HG02571 (cell line): Measurements from ENCODE around the gene IL3RA.
A peak's percentile ranks its signal among the peaks of the same experiment; 100 is the strongest.
"Not testable (repeated sequence)": the region's sequence is repeated elsewhere in the genome, so short reads cannot be mapped to it uniquely, and the experiment has no call there.

ENCODE experiments used
- ATAC-seq: cut with Tn5 transposase; IDR thresholded peaks from one replicate; pipeline ENCODE4 v1.9.1; 2021; ENCODE audit warnings: mild to moderate bottlenecking, moderate library complexity; ENCODE audit not compliant: unreplicated experiment

Gene IL3RA

DNA sequence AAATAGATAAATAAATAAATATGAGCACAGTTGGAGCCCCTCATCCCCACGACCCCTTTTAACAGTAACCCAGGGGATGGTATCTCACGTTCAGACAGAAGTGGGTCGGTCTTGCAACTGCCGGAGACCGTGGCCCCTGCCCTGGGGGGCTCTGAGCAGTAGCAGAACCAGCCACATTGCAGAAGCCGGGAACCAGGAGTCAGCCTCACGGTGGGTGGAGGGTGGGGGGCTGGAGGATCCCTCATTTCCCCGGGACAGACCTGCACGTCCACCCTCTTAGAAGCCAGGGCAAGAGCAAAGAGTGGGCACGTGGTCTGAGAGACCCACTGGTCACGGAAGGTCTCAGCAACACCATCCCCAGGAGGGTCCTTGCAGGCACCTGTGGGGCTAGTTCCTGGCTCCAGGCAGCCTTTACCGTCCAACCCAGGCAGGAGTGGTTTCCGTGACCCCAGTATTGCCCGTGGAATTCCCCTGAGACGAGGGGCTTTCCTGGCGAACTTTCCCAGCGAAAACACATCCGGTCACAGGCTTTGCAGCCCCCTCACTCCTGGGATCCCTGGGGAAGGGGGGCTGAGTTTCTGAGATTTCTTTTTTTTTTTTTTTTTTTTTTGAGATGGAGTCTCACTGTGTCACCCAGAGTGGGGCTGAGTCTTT is 8.8 kb upstream of the IL3RA start:
- ATAC-seq, result peak; percentile 47

DNA sequence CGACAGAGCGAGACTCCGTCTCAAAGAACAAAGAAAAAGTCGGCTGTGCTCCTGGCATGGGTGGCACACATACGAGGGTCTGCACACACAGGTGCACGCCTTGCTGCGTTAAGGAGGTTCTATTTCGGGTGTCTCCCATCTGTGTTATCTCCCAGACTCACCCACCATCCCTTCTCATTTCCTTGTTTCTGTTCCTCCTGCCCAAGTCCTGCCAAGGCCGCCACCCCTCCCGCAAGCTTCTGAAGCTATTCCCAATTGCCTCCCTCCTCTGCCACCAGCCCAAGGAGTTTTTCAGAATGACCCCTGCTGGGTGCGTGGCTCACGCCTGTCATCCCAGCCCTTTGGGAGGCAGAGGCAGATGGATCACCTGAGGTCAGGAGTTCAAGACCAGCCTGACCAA is 6.0 kb upstream of the IL3RA start:
- ATAC-seq, result no peak

DNA sequence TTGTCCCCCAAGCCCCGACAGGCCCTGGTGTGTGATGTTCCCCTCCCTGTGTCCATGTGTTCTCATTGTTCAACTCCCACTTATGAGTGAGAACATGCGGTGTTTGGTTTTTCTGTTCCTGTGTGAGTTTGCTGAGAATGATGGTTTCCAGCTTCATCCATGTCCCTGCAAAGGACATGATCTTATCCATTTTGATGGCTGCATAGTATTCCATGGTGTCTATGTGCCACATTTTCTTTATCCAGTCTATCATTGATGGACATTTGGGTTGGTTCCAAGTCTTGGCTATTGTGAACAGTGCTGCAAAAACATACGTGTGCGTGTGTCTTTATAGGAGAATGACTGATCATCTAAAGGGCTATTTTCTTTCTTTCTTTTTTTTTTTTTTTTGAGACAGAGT is 4.2 kb upstream of the IL3RA start:
- ATAC-seq, result not testable (repeated sequence)

DNA sequence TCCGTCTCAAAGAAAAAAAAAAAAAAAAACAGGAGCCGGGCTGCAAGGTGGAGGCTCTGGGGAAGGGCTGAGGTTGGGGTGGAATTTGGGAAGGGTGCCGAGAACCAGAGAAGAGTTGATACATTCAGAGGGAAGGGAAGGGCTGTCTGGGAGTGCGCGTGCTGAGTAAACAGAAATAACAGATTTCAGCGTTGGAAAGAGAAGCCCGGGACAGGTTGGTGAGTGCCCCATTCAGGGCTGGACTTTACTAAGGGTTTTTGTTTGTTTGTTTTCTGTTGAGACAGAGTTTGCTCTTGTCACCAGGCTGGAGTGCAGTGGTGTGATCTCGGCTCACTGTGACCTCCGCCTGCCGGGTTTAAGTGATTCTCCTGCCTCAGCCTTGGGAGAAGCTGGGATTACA is 1.7 kb upstream of the IL3RA start:
- no peak for ATAC-seq

DNA sequence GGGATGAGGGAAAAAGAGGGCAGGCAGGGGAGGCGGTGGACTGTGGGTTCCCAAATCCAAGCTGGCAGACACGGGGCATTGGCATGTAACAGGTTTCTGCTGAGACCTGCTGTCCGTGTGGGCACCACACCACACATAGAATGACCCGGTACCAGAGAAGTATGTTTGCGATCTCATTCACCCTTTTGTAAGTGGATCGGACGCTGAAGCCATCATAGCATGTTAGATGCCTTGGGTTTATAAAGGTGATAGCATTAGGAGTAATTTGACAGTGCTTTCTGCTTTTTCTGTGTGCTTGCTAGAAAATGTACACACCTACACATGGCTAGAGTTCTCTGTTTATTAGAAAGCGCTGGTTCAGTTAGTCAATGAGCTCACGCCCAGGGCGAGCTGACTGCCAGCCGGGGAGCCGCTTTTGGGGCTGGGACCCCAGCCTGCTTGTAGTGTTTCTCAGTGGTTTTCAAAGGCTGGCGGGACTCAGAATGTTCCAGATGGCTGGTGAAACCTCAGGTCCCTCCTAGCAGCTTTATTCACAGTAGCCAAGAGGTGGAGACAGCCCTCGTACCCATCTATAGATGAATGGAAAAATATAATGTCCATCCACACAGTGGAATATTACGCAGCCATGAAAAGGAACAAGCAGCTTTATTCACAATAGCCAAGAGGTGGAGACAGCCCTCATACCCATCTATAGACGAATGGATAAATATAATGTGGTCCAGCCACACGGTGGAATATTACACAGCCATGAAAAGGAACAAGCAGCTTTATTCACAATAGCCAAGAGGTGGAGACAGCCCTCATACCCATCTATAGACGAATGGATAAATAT is 579 bp downstream of the IL3RA start:
- peak; percentile 33 for ATAC-seq

DNA sequence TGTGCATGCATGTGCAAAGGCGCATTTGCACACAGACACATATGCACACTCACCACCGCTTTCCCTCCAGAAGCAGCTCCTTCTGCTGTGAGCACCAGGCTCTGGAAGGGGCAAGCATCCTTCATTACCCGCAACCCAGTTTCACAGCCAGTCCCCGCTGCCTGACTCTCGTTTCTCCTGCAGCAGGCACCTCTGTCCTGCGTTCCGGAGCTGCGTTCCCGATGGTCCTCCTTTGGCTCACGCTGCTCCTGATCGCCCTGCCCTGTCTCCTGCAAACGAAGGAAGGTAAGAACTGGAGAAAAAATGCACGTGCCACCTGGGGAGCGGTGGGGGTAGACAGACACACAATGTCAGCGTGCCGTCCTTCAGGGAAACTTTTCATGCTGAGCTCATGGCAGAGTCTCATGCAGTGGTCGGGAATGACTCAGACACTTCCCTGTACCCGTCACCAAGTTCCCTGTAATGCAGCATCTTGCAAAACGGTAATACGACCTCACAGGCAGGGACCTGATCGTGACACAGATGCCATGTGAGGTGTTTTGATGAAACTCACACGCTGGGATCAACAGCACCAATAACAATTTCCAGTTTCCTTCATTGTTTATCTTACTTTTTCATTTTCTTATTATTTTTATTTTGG is 5.1 kb downstream of the IL3RA start:
- ATAC-seq, result no peak

DNA sequence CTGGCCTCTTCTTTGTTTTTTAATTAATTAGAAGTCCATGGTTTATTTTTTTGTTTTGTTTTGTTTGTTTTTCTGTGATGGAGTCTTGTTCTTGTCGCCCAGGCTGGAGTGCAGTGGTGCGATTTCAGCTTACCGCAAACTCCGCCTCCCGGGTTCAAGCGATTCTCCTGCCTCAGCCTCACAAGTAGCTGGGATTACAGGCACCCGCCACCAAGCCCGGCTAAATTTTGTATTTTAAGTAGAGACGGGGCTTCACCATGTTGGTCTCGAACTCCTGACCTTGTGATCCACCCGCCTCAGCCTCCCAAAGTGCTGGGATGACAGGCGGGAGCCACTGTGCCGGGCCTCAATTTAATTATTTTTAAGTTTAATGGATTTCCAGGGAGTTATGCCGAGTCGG is 13.0 kb downstream of the IL3RA start:
- not testable (repeated sequence) for ATAC-seq

DNA sequence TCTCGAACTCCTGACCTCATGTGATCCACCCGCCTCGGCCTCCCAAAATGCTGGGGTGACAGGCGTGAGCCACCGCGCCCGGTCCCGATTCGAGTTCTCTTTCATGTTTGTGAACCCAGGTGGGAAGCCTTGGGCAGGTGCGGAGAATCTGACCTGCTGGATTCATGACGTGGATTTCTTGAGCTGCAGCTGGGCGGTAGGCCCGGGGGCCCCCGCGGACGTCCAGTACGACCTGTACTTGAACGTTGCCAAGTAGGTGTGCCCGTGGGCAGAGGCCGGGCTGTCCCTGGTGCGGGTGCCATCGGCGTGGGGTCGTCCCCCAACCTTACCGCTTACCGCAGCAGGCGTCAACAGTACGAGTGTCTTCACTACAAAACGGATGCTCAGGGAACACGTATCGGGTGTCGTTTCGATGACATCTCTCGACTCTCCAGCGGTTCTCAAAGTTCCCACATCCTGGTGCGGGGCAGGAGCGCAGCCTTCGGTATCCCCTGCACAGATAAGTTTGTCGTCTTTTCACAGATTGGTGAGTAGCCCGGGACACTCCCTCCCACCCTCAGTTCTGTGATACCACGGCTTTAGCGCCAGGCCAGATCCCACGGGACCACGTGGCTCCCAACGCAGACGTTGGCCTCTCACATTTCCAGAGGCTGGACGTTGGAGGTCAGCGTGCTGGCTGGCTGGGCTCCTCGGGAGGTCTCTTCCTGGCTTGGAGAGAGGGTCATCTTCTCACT is 15.6 kb downstream of the IL3RA start:
- no peak for ATAC-seq

DNA sequence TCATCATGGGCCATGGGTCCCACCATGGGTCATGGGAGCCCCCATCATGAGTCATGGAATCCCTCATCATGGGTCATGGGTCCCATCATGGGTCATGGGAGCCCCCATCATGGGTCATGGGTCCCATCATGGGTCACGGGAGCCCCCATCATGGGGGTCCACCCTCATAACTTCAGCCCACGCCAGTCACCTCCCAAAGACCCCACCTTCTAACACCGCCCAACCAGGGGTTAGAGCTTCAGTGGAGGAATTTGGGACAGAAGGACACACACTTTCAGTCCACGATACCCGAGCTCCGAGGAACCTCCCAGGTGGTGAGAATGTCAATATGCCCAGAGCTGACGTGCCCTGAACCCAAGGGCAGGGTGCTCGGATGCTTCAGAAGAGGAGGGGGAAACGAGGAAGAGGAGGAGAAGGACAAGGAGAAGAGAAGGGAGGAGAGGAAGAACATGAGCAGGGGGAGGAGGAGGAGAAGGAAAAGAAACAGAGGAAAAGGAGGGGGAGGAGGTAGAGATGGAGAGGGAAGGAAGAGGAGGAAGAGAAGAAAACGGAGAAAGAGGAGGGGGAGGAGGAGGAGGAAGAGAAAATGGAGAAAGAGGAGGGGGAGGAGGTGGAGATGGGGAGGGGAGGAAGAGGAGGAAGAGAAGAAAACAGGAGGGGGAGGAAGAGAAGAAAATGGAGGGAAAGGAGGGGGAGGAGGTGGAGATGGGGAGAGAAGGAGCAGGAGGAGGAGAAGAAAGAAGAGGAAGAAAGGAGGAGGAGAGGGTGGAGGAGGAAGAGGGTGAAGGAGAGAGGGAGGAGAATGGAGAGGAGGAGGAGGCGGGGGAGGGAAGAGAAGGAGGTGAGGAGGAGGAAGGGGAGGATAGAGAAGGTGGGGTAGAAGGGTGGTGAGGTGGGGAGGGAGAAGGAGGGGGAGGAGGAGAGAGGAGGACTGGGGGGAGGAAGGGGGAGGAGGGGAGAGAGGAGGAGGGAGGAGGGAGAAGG is 17.7 kb downstream of the IL3RA start:
- ATAC-seq, result no peak

DNA sequence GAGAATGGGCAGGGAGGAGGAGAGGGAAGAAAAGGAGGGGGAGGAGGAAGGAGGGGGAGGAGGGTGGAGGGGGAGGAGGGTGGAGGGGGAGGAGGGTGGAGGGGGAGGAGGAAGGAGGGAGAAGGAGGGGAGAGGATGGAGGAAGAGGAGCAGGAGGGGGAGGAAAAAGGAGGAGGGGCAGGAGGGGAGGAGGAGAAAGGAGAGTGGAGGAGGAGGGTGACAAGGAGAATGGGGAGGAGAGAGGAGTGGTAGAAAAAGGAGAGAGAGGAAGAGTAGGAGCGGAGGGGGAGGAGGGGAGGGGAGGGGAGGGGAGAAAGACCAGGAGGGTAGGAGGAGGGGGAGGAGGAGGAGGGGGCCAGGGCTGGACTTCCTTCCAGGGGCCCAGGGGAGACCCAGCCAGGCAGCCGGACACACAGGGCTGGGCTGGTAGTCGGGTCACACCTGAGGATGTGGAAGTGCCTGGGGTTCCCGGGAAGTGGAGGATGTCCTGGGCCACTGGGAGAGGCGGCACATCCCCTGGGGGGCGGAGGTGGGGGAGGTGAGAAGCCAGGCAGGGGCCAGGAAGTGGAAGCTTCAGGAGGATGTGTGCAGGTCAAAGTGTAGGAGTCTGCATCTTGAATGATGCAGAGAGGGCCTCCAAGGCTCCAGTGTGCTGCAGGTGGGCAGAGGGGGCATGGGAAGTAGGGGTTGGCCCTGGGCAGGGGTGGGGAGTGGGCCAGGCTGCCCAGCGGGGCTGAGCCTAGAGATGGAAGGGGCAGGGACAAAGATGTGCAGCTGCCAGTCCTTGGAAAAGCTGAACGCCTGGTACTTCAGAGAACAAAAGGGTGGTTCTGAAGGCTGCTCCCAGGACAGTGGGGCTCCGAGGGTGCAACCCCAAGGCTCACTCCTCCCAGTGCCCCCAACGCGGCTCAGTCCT is 18.8 kb downstream of the IL3RA start:
- no peak for ATAC-seq

DNA sequence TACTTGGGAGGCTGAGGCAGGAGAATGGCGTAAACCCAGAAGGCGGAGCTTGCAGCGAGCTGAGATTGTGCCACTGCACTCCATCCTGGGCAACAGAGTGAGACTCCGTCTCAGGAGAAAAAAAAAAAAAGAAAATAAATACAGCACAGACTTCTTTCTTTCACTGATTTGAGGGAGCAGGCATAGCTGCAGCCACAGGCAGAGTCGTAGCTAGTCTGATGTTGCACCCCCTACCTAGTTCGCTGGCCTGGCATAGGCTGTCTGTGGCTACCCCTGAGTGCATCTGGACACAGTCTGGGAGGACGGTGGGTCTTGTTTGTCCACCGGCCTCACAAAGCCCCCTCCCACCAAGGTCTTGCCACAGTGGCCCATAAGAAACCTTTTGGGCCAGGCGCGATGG is 21.4 kb downstream of the IL3RA start:
- no peak for ATAC-seq

DNA sequence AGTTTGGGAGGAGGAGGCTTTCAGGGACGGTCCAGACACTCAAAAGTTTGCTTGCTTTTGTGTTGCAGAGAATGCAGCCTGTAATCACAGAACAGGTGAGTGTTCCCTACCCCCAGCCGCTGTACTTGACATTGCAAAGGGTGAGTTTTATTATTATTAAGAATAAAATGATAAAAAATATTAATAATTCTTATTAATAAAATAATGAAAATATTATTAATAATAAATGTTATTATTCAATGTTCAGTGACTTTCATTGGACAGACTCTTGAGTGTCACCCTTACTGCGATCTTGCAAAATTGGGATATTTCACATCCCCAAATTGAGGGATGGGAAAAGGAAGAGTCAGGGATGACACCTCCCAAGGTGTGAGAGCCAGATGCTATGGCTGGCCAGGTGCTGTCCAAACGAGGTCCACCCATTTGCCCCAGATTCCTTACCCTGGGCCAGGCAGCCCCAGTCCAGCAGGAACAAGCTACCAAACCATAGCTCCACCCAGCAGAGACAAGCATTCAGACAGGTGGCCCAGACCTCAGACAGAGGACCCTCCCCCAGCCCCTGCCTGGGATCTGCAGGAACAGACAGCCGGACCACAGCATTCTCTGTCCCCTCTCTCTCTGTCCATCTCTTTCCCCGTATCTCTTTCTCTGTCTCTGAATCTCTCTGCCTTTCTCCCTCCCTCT is 22.4 kb downstream of the IL3RA start:
- ATAC-seq, result no peak

DNA sequence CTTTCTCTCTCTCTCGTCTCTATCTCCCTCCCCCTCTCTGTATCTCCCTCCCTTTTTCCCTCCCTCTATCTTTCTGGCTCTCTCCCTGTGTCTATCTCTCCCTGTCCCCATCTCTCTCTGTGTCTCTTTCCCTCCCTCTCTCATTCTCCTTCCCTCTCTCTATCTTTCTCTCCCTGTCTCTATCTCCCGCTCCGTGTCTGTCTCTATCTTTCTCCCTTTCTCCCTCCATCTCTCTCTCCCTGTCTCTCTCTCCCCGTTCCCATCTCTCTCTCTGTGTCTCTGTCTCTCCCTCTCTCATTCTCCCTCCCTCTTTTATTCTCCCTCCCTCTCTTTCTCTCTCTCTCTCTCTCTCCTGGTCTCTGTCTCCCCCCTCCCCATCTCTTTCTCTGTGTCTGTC is 22.9 kb downstream of the IL3RA start:
- no peak for ATAC-seq

DNA sequence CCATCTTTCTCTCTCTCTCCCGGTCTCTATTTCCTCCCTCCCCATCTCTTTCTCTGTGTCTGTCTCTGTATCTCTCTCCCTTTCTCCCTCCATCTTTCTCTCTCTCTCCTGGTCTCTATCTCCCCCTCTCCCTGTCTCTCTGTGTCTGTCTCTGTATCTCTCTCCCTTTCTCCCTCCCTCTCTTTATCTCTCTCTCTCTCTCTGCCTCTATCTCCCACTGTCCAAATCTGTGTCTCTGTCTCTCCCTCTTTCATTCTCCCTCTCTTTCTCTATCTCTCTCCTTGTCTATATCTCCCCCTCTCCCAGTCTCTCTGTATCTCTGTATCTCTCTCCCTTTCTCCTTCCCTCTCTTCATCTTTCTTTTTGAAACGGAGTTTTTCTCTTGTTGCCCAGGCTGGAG is 23.6 kb downstream of the IL3RA start:
- no peak for ATAC-seq

DNA sequence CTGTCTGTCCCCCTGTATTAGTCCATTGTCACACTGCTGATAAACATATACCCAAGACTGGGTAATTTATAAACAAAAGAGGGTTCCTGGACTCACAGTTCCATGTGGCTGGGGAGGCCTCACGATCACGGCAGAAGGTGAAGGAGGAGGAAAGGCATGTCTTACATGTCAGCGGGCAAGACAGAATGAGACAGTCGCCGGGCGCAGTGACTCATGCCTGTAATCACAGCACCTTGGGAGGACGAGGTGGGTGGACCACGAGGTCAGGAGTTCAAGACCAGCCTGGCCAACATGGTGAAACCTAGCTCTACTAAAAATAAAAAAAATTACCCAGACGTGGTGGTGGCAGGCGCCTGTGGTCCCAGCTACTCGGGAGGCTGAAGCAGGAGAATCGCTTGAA is 24.7 kb downstream of the IL3RA start:
- ATAC-seq, result no peak

DNA sequence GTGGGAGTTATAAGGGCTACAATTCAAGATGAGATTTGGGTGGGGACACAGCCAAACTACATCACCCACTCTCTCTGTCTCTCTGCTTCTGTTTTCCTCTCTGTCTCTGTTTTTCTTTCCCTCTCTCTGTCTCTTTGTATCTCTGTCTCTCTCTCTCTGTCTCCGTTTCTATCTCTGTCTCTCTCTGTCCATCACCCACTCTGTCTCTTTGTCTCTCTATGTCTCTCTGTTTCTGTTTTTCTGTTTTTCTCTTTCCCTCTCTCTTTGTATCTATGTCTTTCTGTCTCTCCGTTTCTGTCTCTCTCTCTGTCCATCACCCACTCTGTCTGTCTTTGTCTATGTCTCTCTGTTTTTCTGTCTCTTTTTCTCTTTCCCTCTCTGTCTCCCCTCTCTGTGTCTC is 25.3 kb downstream of the IL3RA start:
- no peak for ATAC-seq

DNA sequence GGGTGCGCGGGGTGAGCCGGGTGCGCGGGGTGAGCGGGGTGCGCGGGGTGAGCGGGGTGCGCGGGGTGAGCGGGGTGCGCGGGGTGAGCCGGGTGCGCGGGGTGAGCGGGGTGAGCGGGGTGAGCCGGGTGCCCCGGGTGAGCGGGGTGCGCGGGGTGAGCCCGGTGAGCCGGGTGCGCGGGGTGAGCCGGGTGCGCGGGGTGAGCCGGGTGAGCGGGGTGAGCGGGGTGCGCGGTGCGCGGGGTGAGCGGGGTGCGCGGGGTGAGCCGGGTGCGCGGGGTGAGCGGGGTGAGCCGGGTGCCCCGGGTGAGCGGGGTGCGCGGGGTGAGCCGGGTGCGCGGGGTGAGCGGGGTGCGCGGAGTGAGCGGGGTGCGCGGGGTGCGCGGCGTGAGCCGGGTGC is 29.8 kb downstream of the IL3RA start:
- ATAC-seq, result not testable (repeated sequence)

DNA sequence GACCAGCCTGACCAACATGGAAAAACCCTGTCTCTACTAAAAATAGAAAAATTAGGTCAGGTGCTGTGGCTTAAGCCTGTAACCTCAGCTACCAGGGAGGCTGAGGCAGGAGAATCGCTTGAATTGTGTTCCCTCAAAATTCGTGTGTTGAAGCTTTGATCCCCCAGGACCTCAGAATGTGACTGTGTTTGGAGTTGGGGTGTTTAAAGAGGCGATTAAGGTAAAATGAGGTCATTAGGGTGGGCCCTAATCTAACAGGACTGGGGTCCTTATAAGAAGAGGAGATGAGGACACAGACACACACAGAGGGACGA is 31.8 kb downstream of the IL3RA start:
- ATAC-seq, result no peak

DNA sequence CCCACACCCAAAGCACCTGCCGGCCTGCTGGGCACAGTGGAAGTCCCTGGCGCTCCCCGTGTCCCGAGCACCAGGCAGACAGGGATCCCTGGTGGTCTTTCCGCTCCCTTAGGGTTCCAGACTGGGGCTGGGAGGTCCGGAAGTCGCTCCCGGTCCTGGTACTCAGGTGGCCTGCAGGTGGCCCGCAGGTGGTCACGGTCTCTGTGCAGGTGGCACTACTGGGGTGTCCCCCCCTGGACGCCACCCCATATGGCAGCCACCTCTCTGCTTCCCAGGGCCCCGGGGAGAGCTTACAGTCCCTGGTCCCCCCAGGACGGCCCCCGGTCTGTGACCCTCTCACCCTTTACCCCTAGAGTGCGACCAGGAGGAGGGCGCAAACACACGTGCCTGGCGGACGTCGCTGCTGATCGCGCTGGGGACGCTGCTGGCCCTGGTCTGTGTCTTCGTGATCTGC is 41.7 kb downstream of the IL3RA start:
- no peak for ATAC-seq
